Fibroblast of lung (primary cell): ENCODE data around the gene ADAMTS17.

ENCODE experiments used
- EZH2 ChIP-seq: IDR thresholded peaks from 2 replicates; pipeline ENCODE4 v1.5.1; 2012; ENCODE audit warnings: low read length, control low read depth, mild to moderate bottlenecking; ENCODE audit errors: missing control alignments
- TF ChIP-seq, protein P1 (sequence below), 2 donors: IDR thresholded peaks in 1 of 2; conservative IDR thresholded peaks in 1 of 2; 1 replicate in 1 of 2; 2 replicates in 1 of 2; pipeline ENCODE4 v1.5.1; 2011 to 2012; ENCODE audit warnings: low read length in 2 of 2, control low read depth in 1 of 2, inconsistent platforms in 1 of 2, low read depth in 1 of 2, mild to moderate bottlenecking in 1 of 2

- TF ChIP-seq, protein P1, sequence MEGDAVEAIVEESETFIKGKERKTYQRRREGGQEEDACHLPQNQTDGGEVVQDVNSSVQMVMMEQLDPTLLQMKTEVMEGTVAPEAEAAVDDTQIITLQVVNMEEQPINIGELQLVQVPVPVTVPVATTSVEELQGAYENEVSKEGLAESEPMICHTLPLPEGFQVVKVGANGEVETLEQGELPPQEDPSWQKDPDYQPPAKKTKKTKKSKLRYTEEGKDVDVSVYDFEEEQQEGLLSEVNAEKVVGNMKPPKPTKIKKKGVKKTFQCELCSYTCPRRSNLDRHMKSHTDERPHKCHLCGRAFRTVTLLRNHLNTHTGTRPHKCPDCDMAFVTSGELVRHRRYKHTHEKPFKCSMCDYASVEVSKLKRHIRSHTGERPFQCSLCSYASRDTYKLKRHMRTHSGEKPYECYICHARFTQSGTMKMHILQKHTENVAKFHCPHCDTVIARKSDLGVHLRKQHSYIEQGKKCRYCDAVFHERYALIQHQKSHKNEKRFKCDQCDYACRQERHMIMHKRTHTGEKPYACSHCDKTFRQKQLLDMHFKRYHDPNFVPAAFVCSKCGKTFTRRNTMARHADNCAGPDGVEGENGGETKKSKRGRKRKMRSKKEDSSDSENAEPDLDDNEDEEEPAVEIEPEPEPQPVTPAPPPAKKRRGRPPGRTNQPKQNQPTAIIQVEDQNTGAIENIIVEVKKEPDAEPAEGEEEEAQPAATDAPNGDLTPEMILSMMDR (conservative IDR thresholded peaks at IDR 0.05 in 1 of 2, IDR thresholded peaks at IDR 0.05 in 1 of 2; ENCODE audit: low read depth in 1 of 2, low read length in 2 of 2) = no peak
- no peak for TF ChIP-seq EZH2
Measured at GRCh38 chr15:100201376-100202280, 140.1 kb downstream of the ADAMTS17 start.
